Measurements from ENCODE around the gene GDF11. TPM values are rescaled to one million over a fixed set of nuclear protein-coding genes. Genes with fewer than 3 reads are reported as not detected.

GDF11 gene
- 10 to 100 TPM; 19.9 to 21.4 (median 20.6) TPM for polyA plus RNA-seq (ENCODE audit: insufficient read length in 3 of 3)

DNA sequence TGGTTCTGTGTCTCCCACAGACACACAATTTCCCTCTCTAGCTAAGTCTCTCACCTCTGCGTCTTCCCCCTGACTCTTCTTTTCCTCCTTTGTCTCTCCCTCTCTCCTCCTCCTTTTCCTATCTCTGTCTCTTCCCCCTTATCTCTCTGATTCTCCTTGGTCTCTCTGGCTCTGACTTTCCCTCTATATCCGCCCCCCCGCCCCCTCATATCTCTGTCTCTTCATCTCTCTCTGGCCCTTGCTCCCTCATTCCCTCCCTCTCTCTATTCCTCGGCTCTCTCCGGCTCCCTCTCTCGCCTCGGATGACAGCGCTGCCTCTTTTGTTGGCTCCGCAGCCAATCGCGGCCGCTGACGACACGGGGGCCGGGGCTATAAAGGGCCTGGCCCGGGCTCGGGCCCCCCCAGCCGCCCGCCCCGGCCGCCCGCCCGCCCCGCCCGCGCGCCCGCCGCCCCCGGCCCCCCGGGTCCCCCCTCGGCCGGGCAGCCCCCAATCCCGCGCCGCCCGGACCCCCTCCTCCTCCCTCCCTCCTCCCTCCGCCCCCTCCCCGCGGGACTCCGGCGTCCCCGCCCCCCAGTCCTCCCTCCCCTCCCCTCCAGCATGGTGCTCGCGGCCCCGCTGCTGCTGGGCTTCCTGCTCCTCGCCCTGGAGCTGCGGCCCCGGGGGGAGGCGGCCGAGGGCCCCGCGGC lies at the start of gene GDF11:
TSS of gene GDF11 (plus strand) at position 404 of the 687 bp plus-strand sequence. CDS start at position 599, 195 bp downstream.
- DNase-seq (ENCODE audit: low read depth in 3 of 3, low spot score in 2 of 3): peak in 1 of 3 donors; percentile 79

DNA sequence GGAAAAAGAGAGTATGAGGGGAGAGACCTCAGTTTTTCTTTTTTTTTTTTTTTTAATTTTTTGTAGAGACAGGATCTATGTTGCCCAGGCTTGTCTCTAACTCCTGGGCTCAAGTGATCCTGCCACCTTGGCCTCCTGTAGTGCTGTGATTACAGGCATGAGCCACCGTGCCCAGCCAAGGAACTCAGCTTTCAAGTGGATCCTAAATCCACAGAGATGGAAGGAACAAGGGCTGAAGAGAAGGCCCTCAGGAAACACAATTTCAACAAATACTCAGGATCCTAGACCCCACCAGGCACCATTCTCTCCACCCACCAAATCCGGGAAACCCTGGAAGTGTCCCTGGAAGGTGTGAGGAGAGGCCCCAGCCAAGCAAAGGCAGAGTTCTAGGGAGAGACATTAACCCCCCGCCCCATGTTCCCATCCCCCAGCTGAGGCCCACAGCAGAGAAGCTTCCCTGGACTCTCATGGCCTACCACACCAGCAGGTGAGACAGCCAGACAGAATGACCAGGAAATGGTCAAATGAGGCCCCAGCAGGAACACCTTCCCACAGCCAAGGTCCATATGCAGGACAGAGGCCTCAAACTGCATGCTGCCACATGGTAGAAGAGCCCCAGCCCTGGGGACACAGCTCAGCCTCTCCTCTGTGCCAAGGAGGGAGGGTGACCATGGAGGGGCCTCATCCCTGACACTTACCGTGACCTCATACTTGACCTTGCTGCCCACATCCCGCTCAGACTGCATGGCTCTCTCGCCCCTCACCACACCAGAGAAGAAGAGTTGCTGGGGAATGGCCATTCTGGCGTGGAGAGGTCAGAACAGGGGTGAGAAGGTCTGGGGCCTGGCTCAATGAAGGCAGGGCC lies 49.4 kb upstream of the GDF11 start:
- DNase-seq (ENCODE audit: low read depth in 3 of 3, low spot score in 2 of 3): no peak

DNA sequence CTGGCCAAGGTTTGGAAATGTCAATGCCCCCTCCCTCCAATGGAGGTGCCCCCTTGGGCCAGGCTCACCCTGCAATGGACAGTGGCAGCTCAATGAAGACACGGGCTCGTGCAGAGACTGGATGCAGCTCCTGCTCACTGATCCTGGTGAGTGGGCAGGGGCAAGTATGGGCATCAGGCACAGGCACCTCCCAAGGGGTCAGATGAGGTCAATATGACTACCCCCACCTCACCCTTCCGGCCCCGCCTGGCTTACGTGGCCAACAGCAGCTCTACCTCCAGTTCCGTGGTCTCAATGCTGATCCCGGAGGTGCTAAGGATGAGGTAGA lies 48.8 kb upstream of the GDF11 start:
- DNase-seq (ENCODE audit: low read depth in 3 of 3, low spot score in 2 of 3): no peak

DNA sequence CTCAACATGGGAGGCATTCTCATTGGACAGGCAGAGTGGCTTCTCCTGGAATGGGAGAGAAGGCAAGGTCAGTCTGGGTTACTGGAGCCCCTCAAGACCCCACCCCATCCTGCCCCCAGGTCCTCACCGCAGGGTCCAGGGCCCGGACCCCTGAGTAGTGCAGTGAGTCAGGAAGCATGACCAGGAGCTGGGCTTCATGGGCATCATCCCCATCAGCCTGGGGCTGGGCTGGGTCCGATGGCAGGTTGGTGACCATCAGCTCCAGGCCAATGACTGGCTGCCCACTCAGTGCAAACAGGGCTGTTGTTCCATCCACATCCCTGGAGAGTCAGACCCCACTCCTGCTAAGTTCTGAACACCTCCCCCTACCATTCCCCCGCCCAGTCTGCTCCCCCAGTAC lies 48.3 kb upstream of the GDF11 start:
- DNase-seq (ENCODE audit: low read depth in 3 of 3, low spot score in 2 of 3): no peak

DNA sequence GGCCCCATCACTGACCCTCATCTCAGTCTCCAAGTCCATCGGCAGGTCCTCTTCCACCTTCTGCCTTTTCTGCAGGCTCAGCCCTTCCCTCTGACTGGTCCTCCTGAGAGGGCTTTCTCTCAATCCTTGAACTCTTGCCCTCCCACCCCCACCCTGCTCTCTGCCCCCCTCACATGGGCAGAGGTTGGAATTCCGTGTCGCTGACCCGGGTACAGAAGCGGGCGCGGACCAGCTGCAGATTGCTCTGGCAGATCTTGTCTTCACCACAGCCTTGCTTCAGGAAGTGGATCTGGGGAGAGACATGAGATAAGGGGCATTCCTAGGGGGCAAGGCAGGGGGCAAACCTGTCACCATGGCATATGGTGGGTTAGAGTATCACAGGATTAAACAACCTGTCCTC lies 47.6 kb upstream of the GDF11 start:
- DNase-seq (ENCODE audit: low read depth in 3 of 3, low spot score in 2 of 3): no peak

DNA sequence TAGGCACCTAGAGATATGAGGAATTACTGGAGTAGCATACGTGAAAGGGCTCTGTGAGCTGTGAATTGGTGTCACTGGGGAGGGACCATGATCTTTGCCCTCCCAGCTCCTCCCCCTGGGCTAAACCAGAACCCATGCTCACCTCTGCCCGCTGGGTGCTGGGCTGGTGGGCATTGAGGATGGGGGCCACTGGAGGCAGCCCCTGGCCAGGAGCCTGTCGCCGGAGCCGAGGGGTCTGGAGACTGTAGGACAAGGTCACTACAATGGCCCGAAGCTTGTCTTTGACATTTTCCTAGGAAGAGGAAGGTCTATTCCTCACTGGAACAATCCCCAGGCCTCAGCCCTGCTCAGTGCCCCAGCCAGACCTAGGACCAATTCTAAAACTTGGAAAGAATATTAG lies 46.8 kb upstream of the GDF11 start:
- no peak for DNase-seq (ENCODE audit: low read depth in 3 of 3, low spot score in 2 of 3)

DNA sequence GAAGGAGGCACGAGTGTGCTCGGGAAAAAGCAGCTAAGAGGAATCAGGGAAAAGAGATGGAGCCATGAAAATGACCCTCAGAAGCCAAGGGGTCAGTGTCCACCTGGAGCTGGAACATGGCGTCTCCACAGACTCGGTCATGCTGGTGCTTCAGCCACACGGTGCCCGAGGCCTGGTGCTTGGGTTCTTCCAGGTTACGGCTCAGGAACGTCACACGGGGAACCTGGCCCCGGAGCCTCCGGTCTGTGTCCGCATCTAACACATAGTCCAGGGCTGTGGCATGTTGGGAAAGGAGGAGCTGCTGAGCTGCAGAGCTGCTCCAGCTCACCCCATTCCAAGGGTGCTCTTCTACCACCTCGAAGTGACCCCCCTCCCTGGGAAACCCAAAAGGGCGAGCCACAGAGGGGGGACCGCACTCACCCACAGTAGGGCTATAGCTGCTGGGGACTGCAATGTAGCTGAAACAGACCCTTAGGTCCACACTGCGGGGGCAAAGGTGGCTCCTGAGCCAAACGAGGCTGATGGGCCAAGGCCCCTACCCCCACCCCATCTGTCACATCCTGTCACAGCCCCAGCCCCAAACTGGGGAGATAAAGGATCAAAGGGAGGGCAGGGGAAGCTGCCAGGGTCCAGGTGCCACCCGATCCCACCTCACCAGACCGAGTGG lies 46.0 kb upstream of the GDF11 start:
- no peak for DNase-seq (ENCODE audit: low read depth in 3 of 3, low spot score in 2 of 3)

DNA sequence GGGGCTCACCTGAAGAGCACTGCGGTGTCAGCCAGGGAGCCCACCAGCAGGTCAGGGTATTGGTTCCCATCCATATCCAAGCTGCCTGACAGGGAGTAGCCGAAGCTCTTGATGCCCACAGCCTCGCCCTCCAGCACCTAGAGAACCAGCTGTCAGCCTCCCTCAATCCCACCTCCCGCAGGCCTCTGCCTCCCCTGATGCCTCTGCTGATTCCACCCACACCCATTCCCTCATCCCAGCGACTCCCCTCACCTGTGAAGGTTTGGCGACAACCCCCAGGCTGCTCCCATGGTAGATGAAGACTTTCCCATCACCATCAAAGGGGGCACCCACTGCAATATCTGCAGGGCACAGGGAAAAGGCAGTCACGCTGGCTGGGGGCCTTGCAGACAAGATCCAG lies 45.2 kb upstream of the GDF11 start:
- no peak for DNase-seq (ENCODE audit: low read depth in 3 of 3, low spot score in 2 of 3)

DNA sequence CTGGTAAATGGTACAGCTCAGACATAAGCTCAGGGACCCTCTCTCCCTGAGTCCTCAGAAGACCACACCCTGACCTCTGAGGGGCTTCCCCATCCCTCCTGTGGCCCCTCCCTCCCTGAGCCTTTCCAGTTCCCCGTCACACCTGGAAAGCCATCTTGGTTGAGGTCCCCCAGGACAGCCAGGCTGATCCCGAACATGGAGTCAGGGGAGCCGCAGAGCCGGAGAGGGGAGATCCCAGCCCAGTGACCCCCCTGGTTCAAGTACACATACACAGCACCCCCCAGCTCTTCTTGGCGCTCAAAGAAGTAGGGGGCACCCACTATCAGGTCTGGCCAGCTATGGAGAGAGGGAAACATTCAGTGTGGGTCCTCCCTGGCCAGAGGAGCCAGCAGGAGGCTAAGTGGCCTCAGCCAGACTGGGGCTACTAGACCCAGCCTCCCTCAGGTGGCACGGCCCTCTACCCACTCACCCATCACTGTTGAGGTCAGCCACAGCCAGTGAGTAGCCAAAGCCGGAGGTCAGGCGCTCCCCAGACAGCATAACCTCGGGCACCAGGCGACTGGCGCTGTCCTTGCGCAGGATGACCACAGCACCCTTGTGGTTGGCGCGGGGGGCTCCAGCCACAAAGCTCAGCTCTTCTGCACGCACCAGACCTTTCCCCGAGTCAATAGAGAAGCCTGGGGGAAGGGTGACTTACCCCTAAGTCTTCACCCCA lies 44.5 kb upstream of the GDF11 start:
- DNase-seq (ENCODE audit: low read depth in 3 of 3, low spot score in 2 of 3): no peak

DNA sequence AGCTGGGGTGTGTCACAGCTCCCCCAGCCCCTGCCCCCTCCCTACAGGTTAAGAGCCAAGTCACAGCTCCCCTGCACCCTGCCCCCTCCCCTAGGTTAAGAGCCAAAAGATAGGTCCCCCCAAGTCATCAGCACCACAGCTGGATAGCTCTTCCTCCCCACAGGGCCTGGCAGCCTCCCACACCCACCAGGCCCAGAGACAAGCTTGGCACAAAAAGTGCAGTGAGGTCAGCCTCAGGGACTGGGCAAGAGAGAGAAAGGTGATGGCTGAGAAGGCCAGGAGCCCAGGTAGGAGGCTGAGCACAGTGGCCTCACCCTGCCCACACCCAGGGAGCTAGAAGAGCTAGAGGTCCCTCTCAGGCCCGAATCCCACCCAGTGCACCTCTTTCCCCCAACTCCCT lies 44.0 kb upstream of the GDF11 start:
- no peak for DNase-seq (ENCODE audit: low read depth in 3 of 3, low spot score in 2 of 3)

DNA sequence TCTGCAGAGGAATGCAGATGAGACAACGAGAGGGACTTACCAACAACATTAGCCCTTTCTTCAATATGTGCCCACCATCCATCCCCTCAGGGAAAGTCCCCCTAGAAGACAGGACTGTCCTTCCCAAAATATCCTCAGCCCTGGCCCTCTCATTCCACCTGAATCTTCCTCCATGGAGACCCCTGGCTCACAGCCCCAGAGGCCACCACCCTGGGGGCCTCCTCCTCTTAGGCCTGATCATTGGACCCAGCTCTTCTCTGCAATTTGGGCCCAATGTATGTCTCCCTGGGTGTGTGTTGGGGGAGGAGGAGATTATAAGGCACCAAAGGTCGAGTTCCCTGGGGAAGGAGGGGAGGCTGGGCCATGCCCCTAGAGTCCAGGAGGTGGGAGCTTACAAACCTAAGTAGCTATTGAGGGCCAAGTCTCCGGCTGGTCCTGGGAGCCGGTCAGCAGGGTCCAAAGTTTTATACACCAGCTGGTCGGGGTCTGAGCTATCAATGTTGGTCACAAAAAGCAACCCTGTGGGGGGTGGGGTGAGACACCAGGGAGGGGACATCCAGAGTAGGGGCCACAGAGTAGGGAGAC lies 43.4 kb upstream of the GDF11 start:
- DNase-seq (ENCODE audit: low read depth in 3 of 3, low spot score in 2 of 3): no peak

DNA sequence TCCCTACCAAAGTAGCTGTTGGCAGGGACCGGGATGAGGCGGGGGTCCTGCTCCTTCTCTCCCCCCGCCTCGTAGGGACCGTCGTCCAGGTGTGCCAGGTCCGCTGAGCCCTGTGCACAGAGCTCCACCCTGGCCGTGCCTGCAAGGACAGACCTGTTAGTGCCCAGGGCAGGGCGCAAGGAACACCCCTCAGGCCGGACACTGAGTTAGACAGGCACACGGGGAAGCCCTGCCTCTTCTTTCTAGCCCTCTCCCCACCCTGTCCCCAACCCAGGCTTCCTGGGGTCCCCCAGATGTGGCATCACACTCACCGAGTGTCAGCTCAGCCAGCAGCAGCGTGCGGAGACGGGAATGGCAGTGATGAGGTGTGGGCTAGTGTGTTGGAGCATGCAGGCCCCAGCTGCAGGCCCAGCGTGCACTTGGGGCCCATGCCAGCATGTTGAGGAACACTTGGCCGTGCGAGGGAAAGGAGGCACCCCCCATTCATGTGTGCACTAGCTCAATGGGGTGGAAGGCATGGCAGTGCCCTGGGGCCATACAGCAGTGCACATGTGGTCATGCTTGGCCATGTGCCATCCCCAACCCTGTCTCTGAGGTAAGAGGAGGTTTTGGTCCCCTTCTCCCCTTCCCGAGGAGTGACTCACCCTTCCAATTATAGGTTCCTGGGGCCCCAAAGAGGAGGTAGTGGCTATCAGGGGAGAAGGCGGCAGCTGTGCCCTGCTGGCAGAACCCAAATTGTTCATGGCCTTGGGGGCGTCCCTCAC lies 42.5 kb upstream of the GDF11 start:
- DNase-seq (ENCODE audit: low read depth in 3 of 3, low spot score in 2 of 3): no peak

DNA sequence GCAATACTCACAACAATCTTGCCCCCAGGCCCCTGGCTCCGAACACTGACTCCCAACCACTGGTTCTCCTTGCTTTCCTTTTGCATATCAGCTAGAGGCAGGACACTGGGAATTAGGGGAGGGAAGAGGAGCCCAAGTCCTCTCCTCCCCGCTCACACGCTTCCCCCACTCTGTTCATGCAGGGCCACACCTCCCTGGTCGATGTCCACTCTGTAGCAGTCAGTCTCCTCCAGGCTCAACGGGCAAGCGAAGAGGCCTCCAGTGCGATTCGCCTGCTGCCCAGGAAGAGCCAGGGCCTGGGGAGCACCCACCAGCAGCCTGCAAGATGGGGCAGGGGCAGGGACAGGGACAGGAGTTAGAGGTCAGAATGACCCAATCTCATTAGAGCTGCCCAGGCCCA lies 40.1 kb upstream of the GDF11 start:
- no peak for DNase-seq (ENCODE audit: low read depth in 3 of 3, low spot score in 2 of 3)

DNA sequence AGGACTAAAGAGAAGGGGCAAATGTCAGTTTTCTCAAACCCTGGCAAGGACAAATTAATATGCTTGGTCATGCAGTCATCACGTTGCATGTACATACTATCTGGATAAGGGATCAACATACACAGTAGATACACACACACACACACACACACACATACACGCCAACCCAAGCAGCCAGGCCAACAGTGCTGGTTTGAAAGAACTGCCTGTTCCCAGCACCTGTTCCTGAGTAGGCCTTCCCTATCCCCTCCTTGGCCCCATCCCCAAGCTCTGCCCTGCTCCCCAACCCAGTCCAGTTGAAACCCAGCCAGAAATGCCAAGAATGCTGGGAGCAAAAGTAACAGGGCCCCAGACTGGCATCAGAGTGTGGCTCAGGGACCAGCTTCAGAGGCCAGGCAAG lies 39.6 kb upstream of the GDF11 start:
- DNase-seq (ENCODE audit: low read depth in 3 of 3, low spot score in 2 of 3): no peak

DNA sequence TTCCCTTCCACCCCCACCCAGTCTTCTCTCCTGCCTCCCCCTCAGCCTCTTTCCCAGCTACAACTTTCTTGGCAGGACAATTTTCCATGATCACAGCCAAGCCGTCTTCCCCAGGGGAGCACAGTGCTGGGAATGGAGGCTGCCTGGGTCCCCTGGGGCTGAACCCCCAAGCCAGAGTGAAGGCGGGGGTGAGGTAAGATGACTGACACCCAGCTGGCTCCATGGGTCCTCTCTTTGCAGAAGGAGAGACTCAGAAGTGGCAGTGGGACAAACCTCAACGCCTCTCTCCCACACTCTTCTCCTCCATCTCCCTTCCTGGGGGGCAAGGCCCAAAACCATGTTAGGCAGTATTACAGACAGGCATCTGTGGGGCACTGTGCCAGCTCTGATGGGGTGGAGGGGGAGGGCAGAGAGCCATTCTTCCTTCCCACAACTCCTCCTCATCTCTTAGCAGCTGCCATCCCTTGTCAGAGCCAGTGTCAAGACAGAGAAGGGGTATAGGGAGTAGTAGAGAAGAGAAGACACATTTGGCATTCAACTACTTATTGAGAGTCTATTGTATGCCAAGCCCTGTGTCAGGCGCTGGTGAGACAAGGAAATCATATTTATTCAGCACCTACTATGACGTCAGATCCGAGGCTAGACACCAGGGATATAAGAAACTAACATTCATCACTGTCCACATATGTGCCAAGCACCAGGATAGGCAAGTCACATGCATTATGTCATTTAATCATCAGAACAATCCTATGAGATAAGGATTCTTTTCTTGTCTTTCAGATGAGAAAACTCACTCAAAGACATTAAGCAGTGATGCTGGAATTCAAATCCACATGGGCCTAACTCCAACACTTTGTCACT lies 38.8 kb upstream of the GDF11 start:
- DNase-seq (ENCODE audit: low read depth in 3 of 3, low spot score in 2 of 3): no peak

DNA sequence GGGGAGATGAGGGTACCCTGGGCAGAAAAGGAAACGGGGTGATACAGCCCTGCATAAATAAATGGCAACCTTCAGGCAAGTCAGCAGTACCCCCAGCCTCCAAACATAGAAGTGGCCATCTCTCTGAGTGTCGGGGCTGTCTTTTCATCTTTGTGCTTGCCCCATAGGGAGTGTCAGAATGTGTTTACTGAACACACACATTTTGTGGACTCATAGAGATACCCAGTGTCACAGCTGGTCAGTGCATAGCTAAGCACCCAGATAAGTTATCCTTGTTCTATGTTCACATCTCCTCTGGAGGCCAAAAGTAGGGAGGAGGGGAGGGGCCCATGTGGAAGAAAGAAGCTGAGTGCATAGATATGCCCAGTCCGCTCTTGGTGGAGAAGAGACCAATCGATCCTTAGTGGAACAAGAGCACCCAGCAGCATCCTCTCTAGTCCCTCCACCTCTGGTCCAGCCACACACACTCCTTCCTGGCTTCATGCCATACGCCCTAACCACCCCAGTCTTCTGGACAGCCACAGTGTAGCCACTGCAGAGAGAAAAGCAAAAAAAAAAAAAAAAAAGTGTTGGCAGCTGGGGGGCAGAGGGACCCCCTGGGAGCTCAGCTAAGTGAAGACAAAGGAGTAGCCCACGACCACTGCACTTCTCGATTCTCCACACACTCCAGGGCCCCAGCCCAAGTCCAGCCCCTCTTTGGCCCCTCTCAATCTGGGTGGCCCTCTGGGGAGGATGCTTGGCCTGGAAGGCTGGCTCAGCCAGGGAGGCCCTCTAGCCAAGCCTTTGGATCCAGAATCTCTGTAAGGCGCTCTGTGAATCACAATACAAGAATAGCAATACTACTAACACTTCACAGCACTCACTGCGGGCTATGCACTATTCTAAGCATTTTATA lies 37.9 kb upstream of the GDF11 start:
- no peak for DNase-seq (ENCODE audit: low read depth in 3 of 3, low spot score in 2 of 3)

DNA sequence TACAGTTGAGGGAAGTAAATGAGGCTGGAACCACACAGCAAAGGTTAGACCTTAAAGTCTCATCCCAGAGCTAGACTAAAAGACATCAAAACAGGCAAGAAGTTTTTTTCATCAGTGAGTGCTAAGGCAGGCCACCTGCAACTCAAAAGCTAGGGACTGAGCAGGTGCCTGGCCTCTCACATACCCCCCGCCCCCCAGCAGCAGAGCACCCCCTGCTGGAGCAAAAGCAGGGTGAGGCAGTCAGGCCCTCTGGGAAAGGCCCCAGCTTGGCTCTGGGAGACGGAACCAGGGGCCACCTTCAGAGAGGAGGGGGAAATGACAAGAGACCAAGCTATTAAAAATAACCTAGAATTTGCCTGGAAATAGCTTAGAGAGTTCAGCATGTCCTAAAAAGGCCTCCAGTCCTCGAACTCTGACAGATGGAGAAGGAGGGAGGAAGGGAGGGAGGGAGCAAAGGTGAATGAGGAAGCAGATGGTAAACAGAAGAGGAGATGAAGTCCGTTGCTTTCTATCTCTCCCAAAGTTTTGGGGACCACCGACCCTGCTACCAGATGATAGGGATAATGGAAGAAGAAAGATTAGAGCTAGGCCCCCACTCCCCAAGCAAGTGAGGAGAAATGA lies 37.0 kb upstream of the GDF11 start:
- no peak for DNase-seq (ENCODE audit: low read depth in 3 of 3, low spot score in 2 of 3)

All from right renal cortex interstitium (tissue), 3 donors.